HG03066 (cell line): ENCODE data around the gene SLC13A5.
"Not testable (repeated sequence)": the region's sequence is repeated elsewhere in the genome, so short reads cannot be mapped to it uniquely, and the experiment has no call there.

Experiments
- ATAC-seq: cut with Tn5 transposase; IDR thresholded peaks from one replicate; pipeline ENCODE4 v1.9.1; 2021; ENCODE audit warnings: low read depth; ENCODE audit not compliant: unreplicated experiment

SLC13A5 gene

GRCh38 chr17:6711681-6712057 lies 1.5 kb downstream of the SLC13A5 start:
- ATAC-seq, result no peak

GRCh38 chr17:6711081-6711674 lies 2.0 kb downstream of the SLC13A5 start:
- no peak for ATAC-seq

- no peak for ATAC-seq
These were observed 2.9 kb downstream of the SLC13A5 start for GRCh38 chr17:6710317-6710716.

- ATAC-seq, result no peak
These were observed 4.7 kb downstream of the SLC13A5 start for GRCh38 chr17:6708357-6708961.

- no peak for ATAC-seq
These were observed 6.2 kb downstream of the SLC13A5 start for GRCh38 chr17:6706996-6707395.

- no peak for ATAC-seq
These were observed 6.7 kb downstream of the SLC13A5 start for GRCh38 chr17:6706499-6706898.

- ATAC-seq, result no peak
These were observed 8.6 kb downstream of the SLC13A5 start for GRCh38 chr17:6704470-6705052.

GRCh38 chr17:6703751-6704150 lies 9.4 kb downstream of the SLC13A5 start:
- no peak for ATAC-seq

GRCh38 chr17:6702567-6703215 lies 10.5 kb downstream of the SLC13A5 start:
- no peak for ATAC-seq

- ATAC-seq, result no peak
These were observed 11.4 kb downstream of the SLC13A5 start for GRCh38 chr17:6701719-6702118.

- no peak for ATAC-seq
These were observed 12.2 kb downstream of the SLC13A5 start for GRCh38 chr17:6700948-6701307.

GRCh38 chr17:6699997-6700947 lies 12.9 kb downstream of the SLC13A5 start:
- ATAC-seq, result no peak

GRCh38 chr17:6698004-6698403 lies 15.2 kb downstream of the SLC13A5 start:
- ATAC-seq, result no peak

- ATAC-seq, result no peak
These were observed 16.3 kb downstream of the SLC13A5 start for GRCh38 chr17:6696906-6697305.

- no peak for ATAC-seq
These were observed 17.6 kb downstream of the SLC13A5 start for GRCh38 chr17:6695565-6695964.

GRCh38 chr17:6695051-6695450 lies 18.1 kb downstream of the SLC13A5 start:
- no peak for ATAC-seq

GRCh38 chr17:6691958-6692357 lies 21.2 kb downstream of the SLC13A5 start:
- not testable (repeated sequence) for ATAC-seq

GRCh38 chr17:6691546-6691945 lies 21.6 kb downstream of the SLC13A5 start:
- no peak for ATAC-seq

- ATAC-seq, result no peak
These were observed 22.5 kb downstream of the SLC13A5 start for GRCh38 chr17:6690641-6691040.

GRCh38 chr17:6688944-6689343 lies 24.2 kb downstream of the SLC13A5 start:
- ATAC-seq, result no peak

- ATAC-seq, result no peak
These were observed 27.1 kb downstream of the SLC13A5 start for GRCh38 chr17:6686026-6686425.
